ENCODE results near the gene FAM3B. TPM values are rescaled to one million over a fixed set of nuclear protein-coding genes. Genes with fewer than 3 reads are reported as not detected.
"Not testable (repeated sequence)": the region's sequence is repeated elsewhere in the genome, so short reads cannot be mapped to it uniquely, and the experiment has no call there.

The FAM3B gene
- total RNA-seq, 4 donors from 2014 or later = not detected

DNA sequence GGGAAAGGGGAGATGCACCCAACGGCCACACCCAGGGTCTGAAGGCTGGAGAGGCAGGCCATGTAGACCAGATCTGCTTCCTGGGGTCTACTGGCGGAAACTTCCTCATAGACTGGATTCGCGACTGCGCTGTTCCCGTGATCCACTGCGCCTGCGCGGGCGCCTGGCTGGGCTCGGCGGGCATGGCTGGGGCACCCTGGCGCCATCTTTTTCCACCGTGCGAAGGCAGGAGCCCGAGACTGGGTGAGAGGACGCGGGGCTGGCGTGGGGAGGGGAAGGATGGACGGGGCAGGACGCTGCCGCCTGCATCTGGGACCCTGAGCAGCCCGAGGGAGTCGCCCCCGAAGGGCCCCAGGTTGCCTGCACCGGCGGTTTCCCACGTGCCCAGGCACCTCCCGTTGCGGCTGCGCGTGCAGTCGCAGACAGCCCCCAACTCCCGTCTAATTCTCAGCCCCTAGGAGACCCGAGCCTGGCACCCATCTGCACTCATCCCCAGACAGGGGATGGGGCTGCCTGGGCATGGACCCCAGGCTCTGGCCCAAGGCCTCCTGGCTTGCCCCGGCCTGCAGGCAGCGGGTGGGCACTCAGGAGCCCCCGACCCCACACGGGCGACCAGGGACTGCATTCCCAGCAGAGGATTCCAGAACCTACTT, 12.4 kb upstream of the FAM3B start:
- Histone ChIP-seq H3K4me3 (no peak overlapping the region), H3K27me3 (peaks cover 0 to 2% (median 0%) of the 10 kb centered on the region in 3 donors), H3K9me3 (no peaks in the 10 kb centered on the region), H3K36me3 (no peaks in the 10 kb centered on the region), H3K27ac (no peak overlapping the region), H3K4me1 (no peaks in the 10 kb centered on the region)
- intact Hi-C loops (cut with DNase I; ENCODE audit: low total_unique reads) = no loop called here
- in situ Hi-C loops (cut with MboI; ENCODE audit: low sequenced_read_pairs in 4 of 4) = loop anchor here in 1 of 4 donors (25.0 kb wide), 1 partner anchor 158 kb away; no protein-coding TSS in a partner anchor
- ATAC-seq = no peak
- no peak for DNase-seq
- no peak for TF ChIP-seq POLR2A (IDR thresholded peaks at IDR 0.05)
- TF ChIP-seq CTCF (IDR thresholded peaks at IDR 0.05 in 4 of 5, conservative IDR thresholded peaks at IDR 0.05 in 1 of 5) = no peak

DNA sequence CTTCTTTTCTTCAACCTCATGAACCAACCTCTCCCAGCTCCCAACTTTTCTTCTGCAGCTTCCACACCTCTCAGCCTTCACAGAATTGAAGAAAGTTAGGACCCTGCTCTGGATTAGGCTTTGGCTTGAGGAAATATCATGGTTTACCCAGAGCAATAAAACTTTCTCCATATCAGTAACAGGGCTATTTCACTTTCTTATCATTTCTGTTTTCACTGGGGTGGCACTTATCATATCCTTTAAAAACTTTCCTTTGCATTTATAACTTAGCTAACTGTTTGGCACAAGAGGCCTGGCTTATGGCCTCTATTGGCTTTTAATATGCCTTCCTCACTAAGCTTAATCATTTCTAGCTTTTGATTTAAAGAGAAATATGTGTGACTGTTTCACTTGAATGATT, 9.4 kb upstream of the FAM3B start:
- ATAC-seq = no peak
- Histone ChIP-seq H3K36me3 (no peaks in the 10 kb centered on the region), H3K27me3 (peaks cover 0 to 5% (median 0%) of the 10 kb centered on the region in 3 donors), H3K4me1 (no peaks in the 10 kb centered on the region), H3K9me3 (no peaks in the 10 kb centered on the region), H3K27ac (no peak overlapping the region), H3K4me3 (no peak overlapping the region)
- intact Hi-C loops (cut with DNase I; ENCODE audit: low total_unique reads) (no loop called here), in situ Hi-C loops (cut with MboI; ENCODE audit: low sequenced_read_pairs in 4 of 4) (loop anchor here in 1 of 4 donors (25.0 kb wide), 1 partner anchor 155 kb away; no protein-coding TSS in a partner anchor)
- no peak for DNase-seq
- TF ChIP-seq CTCF (IDR thresholded peaks at IDR 0.05 in 4 of 5, conservative IDR thresholded peaks at IDR 0.05 in 1 of 5) = no peak
- no peak for TF ChIP-seq POLR2A (IDR thresholded peaks at IDR 0.05)

DNA sequence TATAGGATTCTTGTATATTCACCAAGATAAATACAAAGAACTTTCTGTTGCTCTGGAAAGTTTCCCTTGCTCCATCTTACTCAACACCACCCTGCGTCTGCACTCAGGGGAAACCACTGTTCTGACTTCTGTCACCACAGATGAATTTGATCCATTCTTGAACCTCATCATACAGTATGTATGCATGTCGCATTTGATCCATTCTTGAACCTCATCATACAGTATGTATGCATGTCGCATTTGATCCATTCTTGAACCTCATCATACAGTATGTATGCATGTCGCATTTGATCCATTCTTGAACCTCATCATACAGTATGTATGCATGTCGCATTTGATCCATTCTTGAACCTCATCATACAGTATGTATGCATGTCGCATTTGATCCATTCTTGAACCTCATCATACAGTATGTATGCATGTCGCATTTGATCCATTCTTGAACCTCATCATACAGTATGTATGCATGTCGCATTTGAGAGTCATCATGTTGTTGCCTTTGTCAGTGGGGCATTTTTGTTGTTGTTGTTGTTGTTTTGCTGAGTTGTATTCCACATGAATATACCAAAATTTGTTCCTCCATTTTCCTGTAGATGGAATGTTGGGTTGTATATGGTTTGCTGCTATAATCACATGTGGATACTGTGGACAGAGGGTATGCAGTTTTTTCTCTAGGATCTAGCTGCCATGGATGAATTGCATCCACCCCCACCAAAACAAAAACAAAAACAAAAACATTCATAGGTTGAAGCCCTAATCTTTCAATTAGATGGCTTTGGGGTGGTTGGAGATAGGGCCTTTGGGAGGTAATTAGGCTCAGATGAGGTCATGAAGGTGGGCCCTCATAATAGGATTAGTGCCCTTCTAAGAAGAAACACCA, 3.1 kb upstream of the FAM3B start:
- in situ Hi-C loops (cut with MboI; ENCODE audit: low sequenced_read_pairs in 4 of 4) = loop anchor here in 1 of 4 donors (25.0 kb wide), 1 partner anchor 149 kb away; no protein-coding TSS in a partner anchor
- peaks cover 11 to 28% (median 15%) of the 10 kb centered on the region in 3 donors for H3K27me3 ChIP-seq
- intact Hi-C loops (cut with DNase I; ENCODE audit: low total_unique reads) = not testable (repeated sequence)

GRCh38 chr21:41315726-41316125, 875 bp upstream of the FAM3B start:
- H3K9me3 ChIP-seq = no peaks in the 10 kb centered on the region
- no peak overlapping the region for H3K4me3 ChIP-seq
- intact Hi-C loops (cut with DNase I; ENCODE audit: low total_unique reads) (no loop called here), in situ Hi-C loops (cut with MboI; ENCODE audit: low sequenced_read_pairs in 4 of 4) (loop anchor here in 1 of 4 donors (25.0 kb wide), 1 partner anchor 147 kb away; no protein-coding TSS in a partner anchor)
- TF ChIP-seq POLR2A (IDR thresholded peaks at IDR 0.05) = no peak
- no peak for TF ChIP-seq CTCF (IDR thresholded peaks at IDR 0.05 in 4 of 5, conservative IDR thresholded peaks at IDR 0.05 in 1 of 5)
- H3K4me1 ChIP-seq = peaks cover 0 to 2% of the 10 kb centered on the region in 2 donors
- ATAC-seq = no peak
- H3K27me3 ChIP-seq = peaks cover 11 to 25% (median 15%) of the 10 kb centered on the region in 3 donors
- H3K27ac ChIP-seq = no peak overlapping the region
- H3K36me3 ChIP-seq = no peaks in the 10 kb centered on the region
- no peak for DNase-seq

More for the DNA sequence above, 3.1 kb upstream of the FAM3B start:
- not testable (repeated sequence) for H3K27ac ChIP-seq, DNase-seq, H3K4me3 ChIP-seq, ATAC-seq, H3K36me3 ChIP-seq, H3K4me1 ChIP-seq, H3K9me3 ChIP-seq

DNA sequence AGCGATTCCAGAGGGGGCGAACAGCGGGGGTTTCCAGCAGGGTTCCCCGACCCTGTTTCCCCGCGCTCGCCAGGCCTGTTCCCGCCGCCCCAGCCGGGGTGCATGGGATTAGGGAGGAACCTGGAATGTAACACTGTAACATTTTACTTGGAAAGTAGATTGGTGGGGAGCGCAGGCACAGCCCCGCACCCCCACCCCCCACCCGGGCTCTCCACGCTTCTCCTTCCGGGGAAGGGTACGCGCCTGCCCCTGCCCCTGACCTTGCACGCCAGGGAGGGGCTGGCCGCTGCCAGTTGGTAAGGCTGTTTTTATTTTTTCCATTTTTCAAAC, 427 bp downstream of the FAM3B start:
- Histone ChIP-seq H3K4me3 (peak overlapping the region in 1 of 4 donors; percentile 20), H3K36me3 (no peaks in the 10 kb centered on the region), H3K27me3 (peaks cover 11 to 25% (median 15%) of the 10 kb centered on the region in 3 donors), H3K4me1 (peaks cover 0 to 2% of the 10 kb centered on the region in 2 donors), H3K27ac (no peak overlapping the region), H3K9me3 (no peaks in the 10 kb centered on the region)
- in situ Hi-C loops (cut with MboI; ENCODE audit: low sequenced_read_pairs in 4 of 4) = loop anchor here in 1 of 4 donors (25.0 kb wide), 1 partner anchor 145 kb away; no protein-coding TSS in a partner anchor
- TF ChIP-seq CTCF (IDR thresholded peaks at IDR 0.05 in 4 of 5, conservative IDR thresholded peaks at IDR 0.05 in 1 of 5) (no peak), POLR2A (IDR thresholded peaks at IDR 0.05) (no peak)
- no peak for ATAC-seq
- no peak for DNase-seq
- intact Hi-C loops (cut with DNase I; ENCODE audit: low total_unique reads) = no loop called here

Measured in gastrocnemius medialis (tissue), 4 donors.